HEK293T (cell line): ENCODE measurements around the gene AMDHD1.

Experiments used
- ARNT ChIP-seq: fragments of 450-650 bp; IDR thresholded peaks from 2 replicates; pipeline ENCODE4 v1.6.1; 2017; ENCODE audit warnings: mild to moderate bottlenecking
- CTBP1 ChIP-seq: fragments of 450-650 bp; IDR thresholded peaks from 2 replicates; pipeline ENCODE4 v1.6.1; 2016; ENCODE audit warnings: borderline replicate concordance
- ELF4 ChIP-seq: fragments of 450-650 bp; IDR thresholded peaks from 2 replicates; pipeline ENCODE4 v1.6.1; 2017; ENCODE audit warnings: antibody characterized with exemption
- FOXA1 ChIP-seq: fragments of 450-650 bp; IDR thresholded peaks from 2 replicates; pipeline ENCODE4 v1.6.1; 2016; ENCODE audit warnings: mild to moderate bottlenecking
- FOXM1 ChIP-seq: fragments of 450-650 bp; IDR thresholded peaks from 2 replicates; pipeline ENCODE4 v1.6.1; 2017; ENCODE audit warnings: mild to moderate bottlenecking, borderline replicate concordance
- HDGF ChIP-seq: fragments of 450-650 bp; IDR thresholded peaks from 2 replicates; pipeline ENCODE4 v1.6.1; 2017; ENCODE audit warnings: antibody characterized with exemption, borderline replicate concordance
- L3MBTL2 ChIP-seq: fragments of 450-650 bp; conservative IDR thresholded peaks from 2 replicates; pipeline ENCODE4 v1.6.1; 2016; ENCODE audit warnings: mild to moderate bottlenecking
- LEF1 ChIP-seq: fragments of 450-650 bp; IDR thresholded peaks from 2 replicates; pipeline ENCODE4 v1.6.1; 2017; ENCODE audit warnings: mild to moderate bottlenecking, borderline replicate concordance
- SP1 ChIP-seq: fragments of 450-650 bp; IDR thresholded peaks from 2 replicates; pipeline ENCODE4 v1.6.1; 2017
- TARDBP ChIP-seq: fragments of 450-650 bp; IDR thresholded peaks from 2 replicates; pipeline ENCODE4 v1.6.1; 2016
- TF ChIP-seq, protein P1 (sequence below): fragments of 450-650 bp; IDR thresholded peaks from 2 replicates; pipeline ENCODE4 v1.6.1; 2016

DNA sequence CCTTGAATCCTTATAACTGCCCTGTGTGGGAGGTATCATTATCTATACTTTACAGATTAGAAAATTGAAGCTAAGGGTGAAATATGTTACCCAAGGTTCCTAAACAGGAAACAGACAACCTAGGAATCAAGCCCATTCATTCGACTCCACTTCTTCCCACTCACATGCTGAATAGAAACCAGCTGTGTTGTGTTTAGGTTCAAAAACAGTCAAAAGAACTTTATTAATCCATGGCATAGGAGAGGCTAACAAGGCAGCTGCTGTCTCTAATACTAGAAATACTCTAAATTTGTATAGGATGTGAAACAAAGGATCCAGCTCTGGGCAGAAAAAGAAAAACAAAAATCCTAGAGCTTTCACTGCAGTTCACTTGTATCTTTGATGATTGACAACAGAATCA, 9.9 kb downstream of the AMDHD1 start:
- TF ChIP-seq SP1 (no peak), ELF4 (no peak), TARDBP (no peak), HDGF (no peak), LEF1 (no peak), FOXA1 (no peak), L3MBTL2 (no peak), FOXM1 (no peak), ARNT (no peak), CTBP1 (no peak)
- TF ChIP-seq, protein P1, sequence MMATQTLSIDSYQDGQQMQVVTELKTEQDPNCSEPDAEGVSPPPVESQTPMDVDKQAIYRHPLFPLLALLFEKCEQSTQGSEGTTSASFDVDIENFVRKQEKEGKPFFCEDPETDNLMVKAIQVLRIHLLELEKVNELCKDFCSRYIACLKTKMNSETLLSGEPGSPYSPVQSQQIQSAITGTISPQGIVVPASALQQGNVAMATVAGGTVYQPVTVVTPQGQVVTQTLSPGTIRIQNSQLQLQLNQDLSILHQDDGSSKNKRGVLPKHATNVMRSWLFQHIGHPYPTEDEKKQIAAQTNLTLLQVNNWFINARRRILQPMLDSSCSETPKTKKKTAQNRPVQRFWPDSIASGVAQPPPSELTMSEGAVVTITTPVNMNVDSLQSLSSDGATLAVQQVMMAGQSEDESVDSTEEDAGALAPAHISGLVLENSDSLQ: no peak
